Measurements from ENCODE around the gene SUPV3L1. TPM values are rescaled to one million over a fixed set of nuclear protein-coding genes. Genes with fewer than 3 reads are reported as not detected.
A peak's percentile ranks its signal among the peaks of the same experiment; 100 is the strongest.

SUPV3L1 gene
- polyA plus RNA-seq, 3 donors from 2014 or later: 15.0 to 30.4 (median 18.0) TPM

DNA sequence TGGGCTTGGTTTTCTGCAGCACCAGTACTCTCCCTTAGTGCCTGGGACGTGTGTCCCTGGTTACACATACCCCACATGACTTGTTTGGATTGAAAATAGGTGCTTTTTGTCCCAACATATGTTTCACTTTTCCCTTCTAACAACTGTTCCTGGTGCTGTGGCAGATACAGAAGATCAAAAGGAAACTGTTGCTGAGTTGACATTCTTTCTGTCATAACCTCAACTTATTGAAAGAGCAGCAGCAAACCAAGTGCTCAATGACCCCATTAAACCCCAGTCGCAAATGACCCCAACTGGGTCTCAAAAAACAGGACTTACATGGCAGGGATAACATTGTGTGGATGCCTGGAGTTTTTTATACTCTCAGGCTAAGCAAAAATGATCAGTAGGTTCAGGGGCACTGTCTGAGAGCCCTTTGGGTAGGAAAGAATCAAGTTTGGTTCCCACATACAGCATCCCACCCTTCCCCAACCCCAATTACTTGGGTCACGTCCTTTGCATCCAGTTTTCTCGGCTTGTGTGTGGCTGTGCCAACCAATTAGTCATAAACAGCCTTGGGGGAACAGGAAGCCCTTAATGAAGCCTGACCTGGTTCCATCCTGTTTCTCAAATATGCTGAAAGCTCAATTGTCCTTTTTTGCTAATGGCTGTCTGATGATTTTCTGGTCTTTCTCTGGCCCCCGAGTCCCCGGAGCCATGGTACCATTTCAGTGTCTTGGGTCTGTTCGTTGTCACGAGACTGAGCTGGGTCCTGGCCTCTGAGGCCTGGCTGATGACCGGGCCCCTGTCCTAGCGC lies 45.0 kb downstream of the SUPV3L1 start:
- Mint-ChIP-seq H3K36me3 (no peaks in the 10 kb centered on the region), H3K4me1 (peaks cover 68 to 79% of the 10 kb centered on the region in 2 donors), H3K9me3 (no peaks in the 10 kb centered on the region), H3K27ac (peak overlapping the region in 3 of 6 donors; percentile 58 to 82 (median 72)), H3K4me3 (peak overlapping the region in 3 of 5 donors; percentile 7 to 41 (median 36)), H3K27me3 (ENCODE audit: low read depth in 3 of 3) (peaks cover 9 to 18% (median 10%) of the 10 kb centered on the region in 3 donors)
- no peak for DNase-seq

- peak overlapping the region in 2 of 6 donors; percentile 49 to 72 for H3K27ac Mint-ChIP-seq
- no peak overlapping the region for H3K4me3 Mint-ChIP-seq
- peaks cover 68 to 77% of the 10 kb centered on the region in 2 donors for H3K4me1 Mint-ChIP-seq
These were observed 45.6 kb downstream of the SUPV3L1 start for GRCh38 chr10:69225681-69226080.

GRCh38 chr10:69226919-69227450 lies 47.0 kb downstream of the SUPV3L1 start:
- peaks cover 0 to 5% (median 0%) of the 10 kb centered on the region in 3 donors for H3K36me3 Mint-ChIP-seq
- H3K27me3 Mint-ChIP-seq (ENCODE audit: low read depth in 3 of 3): peaks cover 7 to 16% (median 12%) of the 10 kb centered on the region in 3 donors
- peak overlapping the region in 1 of 6 donors; percentile 28 for H3K27ac Mint-ChIP-seq
- peaks cover 68 to 71% of the 10 kb centered on the region in 2 donors for H3K4me1 Mint-ChIP-seq
- DNase-seq: no peak
- H3K4me3 Mint-ChIP-seq: no peak overlapping the region
- no peaks in the 10 kb centered on the region for H3K9me3 Mint-ChIP-seq

More at GRCh38 chr10:69225681-69226080, 45.6 kb downstream of the SUPV3L1 start:
- Mint-ChIP-seq H3K9me3 (no peaks in the 10 kb centered on the region), H3K27me3 (ENCODE audit: low read depth in 3 of 3) (peaks cover 7 to 16% (median 10%) of the 10 kb centered on the region in 3 donors), H3K36me3 (no peaks in the 10 kb centered on the region)
- no peak for DNase-seq

DNA sequence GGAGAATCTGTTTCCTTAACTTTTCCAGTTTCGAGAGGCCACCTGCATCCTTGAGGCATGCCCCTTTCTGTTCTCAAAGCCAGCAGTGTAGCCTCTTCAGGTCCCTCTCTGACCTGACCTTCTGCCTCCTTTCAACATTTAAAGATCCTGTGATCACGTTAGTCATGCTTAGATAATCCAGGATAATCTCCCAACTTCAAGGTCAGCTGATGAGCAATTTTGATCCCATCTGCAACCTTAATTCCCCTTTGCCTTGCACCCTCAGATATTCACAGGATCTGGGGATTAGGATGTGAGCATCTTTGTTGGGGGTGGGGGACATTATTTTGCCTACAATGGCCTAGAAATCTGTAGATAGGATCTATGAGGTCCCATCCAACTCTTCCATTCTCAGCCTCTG lies 48.1 kb downstream of the SUPV3L1 start:
- peaks cover 57 to 60% of the 10 kb centered on the region in 2 donors for H3K4me1 Mint-ChIP-seq
- H3K27ac Mint-ChIP-seq: peak overlapping the region; percentile 37 to 99 (median 96)
- peaks cover 11 to 16% (median 14%) of the 10 kb centered on the region in 3 donors for H3K27me3 Mint-ChIP-seq (ENCODE audit: low read depth in 3 of 3)
- no peaks in the 10 kb centered on the region for H3K9me3 Mint-ChIP-seq
- H3K4me3 Mint-ChIP-seq: peak overlapping the region; percentile 82 to 98 (median 91)
- no peak for DNase-seq
- H3K36me3 Mint-ChIP-seq: peaks cover 0 to 5% (median 0%) of the 10 kb centered on the region in 3 donors

DNA sequence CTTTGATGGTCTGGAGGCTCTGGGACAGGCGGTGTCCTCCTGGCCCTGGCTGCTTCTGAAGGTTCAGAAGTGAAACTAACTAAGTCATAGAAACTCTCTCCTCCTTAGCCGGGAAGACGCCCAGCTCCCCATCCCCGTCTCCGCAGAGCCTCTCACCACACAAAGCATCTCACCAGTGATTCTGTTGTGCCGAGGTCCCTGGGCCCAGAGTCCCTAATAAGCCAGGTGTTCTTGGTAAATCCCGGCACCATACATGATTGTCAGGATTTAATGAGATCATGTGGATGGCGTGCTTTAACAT lies 49.5 kb downstream of the SUPV3L1 start:
- peaks cover 0 to 5% (median 0%) of the 10 kb centered on the region in 3 donors for H3K36me3 Mint-ChIP-seq
- peak overlapping the region; percentile 82 to 98 (median 91) for H3K4me3 Mint-ChIP-seq
- peaks cover 55% of the 10 kb centered on the region in 2 donors for H3K4me1 Mint-ChIP-seq
- H3K27me3 Mint-ChIP-seq (ENCODE audit: low read depth in 3 of 3): peaks cover 13 to 16% (median 14%) of the 10 kb centered on the region in 3 donors
- no peak for DNase-seq
- peak overlapping the region; percentile 94 to 99 (median 96) for H3K27ac Mint-ChIP-seq
- no peaks in the 10 kb centered on the region for H3K9me3 Mint-ChIP-seq

DNA sequence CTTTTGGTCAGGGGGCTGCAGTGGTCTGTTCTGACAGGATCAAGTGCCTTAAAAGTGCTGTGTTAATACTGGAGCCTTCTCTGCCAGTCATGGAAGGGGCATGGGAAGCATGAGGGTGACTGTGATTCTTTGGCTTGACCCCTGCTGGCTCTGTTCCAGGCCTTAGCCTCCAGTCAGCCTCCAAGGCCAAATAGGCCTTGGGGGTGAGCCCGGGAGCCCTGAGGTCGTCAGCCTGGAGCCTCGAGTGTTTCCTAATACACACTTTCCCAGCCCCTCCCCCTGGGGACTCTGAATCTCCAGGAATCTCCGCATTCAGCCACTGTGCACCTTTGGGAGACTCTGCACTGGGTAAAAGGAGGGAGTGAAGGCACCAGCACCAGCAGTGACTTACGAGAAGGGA lies 50.1 kb downstream of the SUPV3L1 start:
- Mint-ChIP-seq H3K27me3 (ENCODE audit: low read depth in 3 of 3) (peaks cover 13 to 15% (median 14%) of the 10 kb centered on the region in 3 donors), H3K4me3 (peak overlapping the region; percentile 82 to 98 (median 91)), H3K36me3 (peaks cover 0 to 5% (median 0%) of the 10 kb centered on the region in 3 donors), H3K27ac (peak overlapping the region; percentile 94 to 99 (median 96)), H3K4me1 (peaks cover 49% of the 10 kb centered on the region in 2 donors), H3K9me3 (no peaks in the 10 kb centered on the region)
- DNase-seq: no peak

DNA sequence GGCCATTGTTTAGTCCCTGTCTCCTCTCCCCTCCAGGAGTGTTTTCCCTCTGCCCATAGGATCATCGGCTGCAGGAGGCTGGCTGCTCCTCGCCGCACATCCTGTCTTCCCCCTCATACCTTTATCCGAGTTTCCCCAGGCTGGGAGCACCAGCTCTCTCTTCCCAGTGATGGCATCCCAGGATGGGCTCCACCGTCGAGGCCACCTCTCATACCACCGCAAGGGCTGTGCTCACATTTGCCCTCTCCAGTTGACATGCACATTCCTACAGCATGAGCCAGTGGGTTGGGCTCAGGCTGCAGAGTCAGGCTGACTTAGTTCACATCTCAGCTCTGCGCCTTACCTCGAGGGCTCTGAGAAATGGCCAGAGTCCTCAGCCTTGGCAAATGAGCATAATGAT lies 52.2 kb downstream of the SUPV3L1 start:
- Mint-ChIP-seq H3K27me3 (ENCODE audit: low read depth in 3 of 3) (peaks cover 14 to 18% (median 15%) of the 10 kb centered on the region in 3 donors), H3K4me1 (peaks cover 37 to 41% of the 10 kb centered on the region in 2 donors), H3K27ac (peak overlapping the region in 1 of 6 donors; percentile 28), H3K36me3 (peaks cover 0 to 5% (median 0%) of the 10 kb centered on the region in 3 donors), H3K9me3 (no peaks in the 10 kb centered on the region), H3K4me3 (no peak overlapping the region)
- DNase-seq: no peak

DNA sequence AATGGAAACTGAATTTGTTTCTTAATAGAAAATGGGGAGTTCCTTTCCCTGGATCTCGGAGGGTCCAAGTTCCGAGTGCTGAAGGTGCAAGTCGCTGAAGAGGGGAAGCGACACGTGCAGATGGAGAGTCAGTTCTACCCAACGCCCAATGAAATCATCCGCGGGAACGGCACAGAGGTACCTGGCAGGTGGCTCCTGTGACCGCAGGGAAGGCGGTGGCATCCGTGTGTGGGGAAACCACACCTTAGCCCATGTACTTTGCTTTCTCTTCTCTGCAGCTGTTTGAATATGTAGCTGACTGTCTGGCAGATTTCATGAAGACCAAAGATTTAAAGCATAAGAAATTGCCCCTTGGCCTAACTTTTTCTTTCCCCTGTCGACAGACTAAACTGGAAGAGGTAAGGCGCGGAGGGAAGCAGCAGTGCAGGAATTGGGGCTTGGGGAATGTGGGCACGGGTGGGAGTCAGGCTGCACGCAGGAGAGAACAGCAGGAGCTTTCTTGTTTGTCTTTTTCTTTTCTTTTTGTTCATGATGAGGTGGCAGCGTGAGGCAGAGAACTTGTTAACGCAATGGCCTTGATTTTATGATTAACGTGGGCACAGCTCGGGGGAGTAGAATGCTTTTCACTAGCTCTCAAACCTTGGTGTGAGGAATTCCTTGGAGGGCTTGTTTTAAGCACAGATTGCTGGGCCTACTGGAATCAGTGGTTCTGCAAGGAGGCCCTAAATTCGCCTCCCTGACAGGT lies 52.9 kb downstream of the SUPV3L1 start:
- no peak overlapping the region for H3K4me3 Mint-ChIP-seq
- H3K27me3 Mint-ChIP-seq (ENCODE audit: low read depth in 3 of 3): peaks cover 11 to 16% (median 15%) of the 10 kb centered on the region in 3 donors
- peak overlapping the region in 1 of 6 donors; percentile 55 for H3K27ac Mint-ChIP-seq
- H3K9me3 Mint-ChIP-seq: no peaks in the 10 kb centered on the region
- peaks cover 0 to 5% (median 0%) of the 10 kb centered on the region in 3 donors for H3K36me3 Mint-ChIP-seq
- no peak for DNase-seq
- peaks cover 31 to 41% of the 10 kb centered on the region in 2 donors for H3K4me1 Mint-ChIP-seq

- peaks cover 16 to 26% of the 10 kb centered on the region in 2 donors for H3K4me1 Mint-ChIP-seq
- H3K27me3 Mint-ChIP-seq (ENCODE audit: low read depth in 3 of 3): peaks cover 6 to 9% (median 8%) of the 10 kb centered on the region in 3 donors
- no peaks in the 10 kb centered on the region for H3K9me3 Mint-ChIP-seq
- no peak overlapping the region for H3K4me3 Mint-ChIP-seq
- H3K27ac Mint-ChIP-seq: no peak overlapping the region
- DNase-seq: no peak
- H3K36me3 Mint-ChIP-seq: peaks cover 0 to 5% (median 0%) of the 10 kb centered on the region in 3 donors
These were observed 54.4 kb downstream of the SUPV3L1 start for GRCh38 chr10:69234447-69234846.

DNA sequence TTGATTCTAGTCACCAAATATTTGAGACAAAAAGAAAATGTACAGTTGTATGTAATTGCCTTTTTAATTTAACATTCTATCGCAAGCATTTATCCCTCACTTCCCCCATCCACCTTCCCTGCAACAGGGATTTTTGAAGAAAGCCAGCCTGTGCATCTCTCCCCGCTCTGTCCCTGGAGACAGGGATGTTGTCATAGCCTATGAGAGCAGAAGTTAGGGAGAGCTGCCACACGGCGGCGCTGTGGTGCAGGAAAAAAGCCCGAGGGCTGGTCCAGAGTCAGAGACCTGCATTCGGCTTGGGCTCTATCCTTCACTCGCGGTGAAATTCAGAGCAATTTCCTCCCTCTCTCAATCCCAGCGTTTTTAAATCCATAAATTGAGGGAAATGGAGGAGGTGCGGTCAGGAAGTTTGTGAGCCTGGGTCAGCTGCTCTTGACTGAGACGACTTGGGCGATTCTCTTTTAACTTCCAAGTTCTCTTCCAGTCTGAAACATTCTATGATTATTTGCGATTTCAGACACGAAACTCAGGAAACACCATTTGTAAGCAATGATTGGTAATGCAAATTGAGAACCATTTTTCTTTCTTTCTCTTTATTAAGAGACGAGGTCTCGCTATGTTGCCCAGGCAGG lies 57.6 kb downstream of the SUPV3L1 start:
- no peaks in the 10 kb centered on the region for H3K9me3 Mint-ChIP-seq
- peaks cover 1 to 11% of the 10 kb centered on the region in 2 donors for H3K4me1 Mint-ChIP-seq
- H3K27me3 Mint-ChIP-seq (ENCODE audit: low read depth in 3 of 3): peaks cover 2 to 10% (median 6%) of the 10 kb centered on the region in 3 donors
- peak; percentile 73 to 80 (median 74) for DNase-seq
- peak overlapping the region in 1 of 6 donors; percentile 64 for H3K27ac Mint-ChIP-seq
- no peak overlapping the region for H3K4me3 Mint-ChIP-seq
- H3K36me3 Mint-ChIP-seq: no peaks in the 10 kb centered on the region

- Mint-ChIP-seq H3K4me3 (no peak overlapping the region), H3K4me1 (peaks cover 1 to 11% of the 10 kb centered on the region in 2 donors), H3K27ac (no peak overlapping the region), H3K36me3 (no peaks in the 10 kb centered on the region), H3K27me3 (ENCODE audit: low read depth in 3 of 3) (peaks cover 2 to 6% (median 4%) of the 10 kb centered on the region in 3 donors), H3K9me3 (no peaks in the 10 kb centered on the region)
- DNase-seq: no peak
These were observed 59.1 kb downstream of the SUPV3L1 start for GRCh38 chr10:69239136-69239535.

DNA sequence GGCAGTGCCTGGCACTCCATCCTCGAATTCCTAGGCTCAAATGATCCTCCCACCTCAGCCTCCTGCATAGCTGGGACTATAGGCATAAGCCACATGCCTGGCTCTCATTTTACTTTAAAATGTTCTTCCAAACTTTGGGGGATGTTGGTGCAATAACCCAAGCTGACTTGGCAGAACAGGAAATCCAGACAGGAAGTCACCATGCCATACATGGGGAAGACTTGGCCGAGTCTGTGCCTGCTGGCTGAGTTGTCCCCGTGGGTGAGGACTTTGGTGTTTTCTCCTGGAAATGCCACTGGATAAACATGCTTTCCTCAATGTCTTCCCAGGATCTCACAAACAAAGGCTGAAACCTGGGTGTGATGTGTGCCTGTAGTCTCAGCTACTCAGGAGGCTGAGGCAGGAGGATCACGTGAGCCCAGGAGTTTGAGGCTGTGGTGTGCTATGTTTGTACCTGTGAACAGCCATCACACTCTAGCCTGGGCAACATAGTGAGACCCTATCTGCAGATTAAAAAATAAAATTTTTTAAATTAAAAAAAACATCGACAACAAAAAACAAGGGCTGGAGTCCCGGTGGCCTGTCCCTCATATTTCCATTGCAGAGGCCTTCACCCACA lies 59.9 kb downstream of the SUPV3L1 start:
- Mint-ChIP-seq H3K27ac (no peak overlapping the region), H3K9me3 (no peaks in the 10 kb centered on the region), H3K36me3 (no peaks in the 10 kb centered on the region), H3K27me3 (ENCODE audit: low read depth in 3 of 3) (peaks cover 2 to 6% (median 4%) of the 10 kb centered on the region in 3 donors), H3K4me1 (peaks cover 1 to 11% of the 10 kb centered on the region in 2 donors), H3K4me3 (no peak overlapping the region)
- no peak for DNase-seq

- no peak for DNase-seq
- no peaks in the 10 kb centered on the region for H3K36me3 Mint-ChIP-seq
- H3K27ac Mint-ChIP-seq: no peak overlapping the region
- no peaks in the 10 kb centered on the region for H3K9me3 Mint-ChIP-seq
- peaks cover 1 to 11% of the 10 kb centered on the region in 2 donors for H3K4me1 Mint-ChIP-seq
- H3K4me3 Mint-ChIP-seq: no peak overlapping the region
- H3K27me3 Mint-ChIP-seq (ENCODE audit: low read depth in 3 of 3): peaks cover 2 to 6% (median 4%) of the 10 kb centered on the region in 3 donors
These were observed 60.4 kb downstream of the SUPV3L1 start for GRCh38 chr10:69240455-69240854.
